ENCODE results near the gene ADAM10. TPM values are rescaled to one million over a fixed set of nuclear protein-coding genes. Genes with fewer than 3 reads are reported as not detected.
A peak's percentile ranks its signal among the peaks of the same experiment; 100 is the strongest.

ADAM10 gene
- total RNA-seq, 4 donors from 2014 or later: 42.9 to 83.3 (median 62.7) TPM

DNA sequence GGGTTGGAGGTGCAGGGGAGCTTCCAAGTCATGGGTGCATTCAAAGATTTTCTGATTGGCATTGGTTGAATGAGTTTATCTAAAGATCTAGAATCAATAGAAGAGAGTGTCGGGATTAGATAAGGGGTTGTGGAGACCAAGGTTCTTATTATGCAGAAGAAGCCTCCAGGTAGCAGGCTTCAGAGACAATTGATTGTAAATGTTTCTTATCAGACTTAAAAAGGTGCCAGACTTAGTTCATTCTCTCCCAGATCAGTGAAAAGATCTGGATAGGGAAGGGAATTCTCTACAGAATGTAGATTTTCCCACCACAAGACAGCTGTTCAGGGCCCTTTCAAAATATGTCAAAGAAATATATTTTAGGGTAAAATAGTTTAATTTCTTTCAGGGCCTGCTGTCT is 188.2 kb downstream of the ADAM10 start:
- DNase-seq: no peak
- Histone ChIP-seq H3K4me1 (no peaks in the 10 kb centered on the region), H3K4me3 (no peak overlapping the region), H3K36me3 (no peaks in the 10 kb centered on the region), H3K27me3 (no peaks in the 10 kb centered on the region), H3K9me3 (no peaks in the 10 kb centered on the region), H3K27ac (no peak overlapping the region)
- no peak for TF ChIP-seq POLR2A (IDR thresholded peaks at IDR 0.05)
- TF ChIP-seq CTCF (IDR thresholded peaks at IDR 0.05): no peak

- no peak overlapping the region for H3K27ac ChIP-seq
- DNase-seq: no peak
These were observed 189.5 kb downstream of the ADAM10 start for GRCh38 chr15:58559904-58560588.

DNA sequence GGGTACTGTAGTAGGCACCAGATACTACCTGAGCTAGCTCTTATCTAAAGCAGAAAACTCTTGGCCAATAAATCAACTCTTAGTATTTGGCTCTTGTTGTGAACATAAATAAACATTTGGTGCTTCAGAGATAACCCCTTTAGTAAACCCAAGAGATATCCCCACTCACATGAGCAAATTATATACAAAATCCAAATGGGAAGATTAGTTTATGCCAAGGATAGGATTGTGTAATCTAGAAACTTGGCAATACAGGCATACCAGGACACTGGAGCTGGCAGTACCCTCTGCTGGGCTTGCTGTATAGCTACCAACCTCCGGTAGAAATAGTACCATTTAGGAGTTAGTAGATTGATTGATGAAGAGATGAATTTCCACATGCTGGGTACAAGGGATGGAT is 190.7 kb downstream of the ADAM10 start:
- H3K9me3 ChIP-seq: no peaks in the 10 kb centered on the region
- no peak for TF ChIP-seq CTCF (IDR thresholded peaks at IDR 0.05)
- TF ChIP-seq POLR2A (IDR thresholded peaks at IDR 0.05): no peak
- no peak overlapping the region for H3K4me3 ChIP-seq
- no peaks in the 10 kb centered on the region for H3K4me1 ChIP-seq
- no peak overlapping the region for H3K27ac ChIP-seq
- no peaks in the 10 kb centered on the region for H3K36me3 ChIP-seq
- DNase-seq: no peak
- no peaks in the 10 kb centered on the region for H3K27me3 ChIP-seq

More at GRCh38 chr15:58559904-58560588, 189.5 kb downstream of the ADAM10 start:
- Histone ChIP-seq H3K27me3 (no peaks in the 10 kb centered on the region), H3K9me3 (no peaks in the 10 kb centered on the region), H3K4me3 (no peak overlapping the region), H3K36me3 (no peaks in the 10 kb centered on the region), H3K4me1 (no peaks in the 10 kb centered on the region)
- TF ChIP-seq CTCF (IDR thresholded peaks at IDR 0.05) (no peak), POLR2A (IDR thresholded peaks at IDR 0.05) (no peak)

DNA sequence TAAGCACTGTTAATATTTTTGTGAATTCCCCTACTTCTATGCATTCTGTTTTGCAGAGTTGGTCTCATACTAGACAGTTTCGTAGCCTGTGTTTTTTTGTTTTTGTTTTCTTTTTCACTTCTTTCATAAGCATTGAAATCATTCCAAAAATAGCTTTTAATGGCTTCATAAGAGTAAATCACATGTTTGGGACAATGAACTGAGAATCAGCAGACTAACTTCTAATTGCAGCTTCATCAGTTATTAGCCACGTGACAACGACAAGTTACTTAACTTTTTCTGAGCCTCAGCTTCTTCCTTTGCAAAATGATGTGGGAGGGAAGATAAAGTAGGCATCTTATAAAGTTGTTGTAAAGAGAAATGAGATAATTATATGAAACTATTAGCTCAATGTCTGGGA is 193.0 kb downstream of the ADAM10 start:
- no peak for DNase-seq
- Histone ChIP-seq H3K9me3 (no peaks in the 10 kb centered on the region), H3K4me3 (no peak overlapping the region), H3K4me1 (peaks cover 0 to 21% (median 2%) of the 10 kb centered on the region in 4 donors), H3K27ac (no peak overlapping the region), H3K27me3 (no peaks in the 10 kb centered on the region), H3K36me3 (no peaks in the 10 kb centered on the region)
- TF ChIP-seq POLR2A (IDR thresholded peaks at IDR 0.05) (no peak), CTCF (IDR thresholded peaks at IDR 0.05) (no peak)

- no peak overlapping the region for H3K4me3 ChIP-seq
- DNase-seq: peak in 1 of 3 donors; percentile 21
- H3K27ac ChIP-seq: no peak overlapping the region
- no peak for TF ChIP-seq POLR2A (IDR thresholded peaks at IDR 0.05)
- no peak for TF ChIP-seq CTCF (IDR thresholded peaks at IDR 0.05)
- no peaks in the 10 kb centered on the region for H3K9me3 ChIP-seq
- H3K4me1 ChIP-seq: peaks cover 0 to 25% (median 2%) of the 10 kb centered on the region in 4 donors
- H3K27me3 ChIP-seq: no peaks in the 10 kb centered on the region
- H3K36me3 ChIP-seq: no peaks in the 10 kb centered on the region
These were observed 193.5 kb downstream of the ADAM10 start for GRCh38 chr15:58556028-58556361.

Data from Peyer's patch (tissue), 4 donors.